DMS79 (cell line): Measurements from ENCODE around the gene CARM1.

Experiments
- DNase-seq: peaks from one replicate; lab custom pipeline; 2025; lab: John Stamatoyannopoulos, UW

Gene CARM1

GRCh38 chr19:10907925-10908324, 36.6 kb downstream of the CARM1 start:
- DNase-seq: no peak

DNA sequence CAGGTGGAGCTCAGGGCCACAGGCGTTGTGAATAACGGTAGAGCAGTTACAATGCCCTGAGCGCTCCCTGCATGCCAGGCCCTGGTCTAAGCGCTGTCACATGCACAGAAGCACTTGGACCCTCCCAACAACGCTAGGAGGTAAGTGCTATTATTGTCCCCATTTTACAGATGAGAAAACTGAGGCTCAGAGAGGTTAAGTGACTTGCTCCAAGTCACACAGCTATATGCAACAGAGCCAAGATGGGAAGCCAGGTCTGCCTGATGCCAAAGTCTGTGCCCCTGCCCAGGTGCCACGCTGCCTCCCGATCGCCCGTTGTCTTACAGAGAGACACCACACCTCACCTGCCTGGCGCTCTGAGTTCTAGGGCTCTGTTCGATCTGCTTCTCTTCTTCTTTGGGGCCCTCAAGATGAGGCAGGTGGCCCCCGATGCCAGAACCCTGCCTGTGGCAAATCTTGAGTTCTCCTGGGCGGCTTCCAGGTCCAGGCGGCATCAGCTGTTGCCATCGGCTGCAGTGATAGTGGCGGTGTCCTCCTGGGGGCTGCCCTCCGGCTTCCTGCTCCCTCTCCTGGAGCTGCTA, 37.1 kb downstream of the CARM1 start:
- DNase-seq: no peak

DNA sequence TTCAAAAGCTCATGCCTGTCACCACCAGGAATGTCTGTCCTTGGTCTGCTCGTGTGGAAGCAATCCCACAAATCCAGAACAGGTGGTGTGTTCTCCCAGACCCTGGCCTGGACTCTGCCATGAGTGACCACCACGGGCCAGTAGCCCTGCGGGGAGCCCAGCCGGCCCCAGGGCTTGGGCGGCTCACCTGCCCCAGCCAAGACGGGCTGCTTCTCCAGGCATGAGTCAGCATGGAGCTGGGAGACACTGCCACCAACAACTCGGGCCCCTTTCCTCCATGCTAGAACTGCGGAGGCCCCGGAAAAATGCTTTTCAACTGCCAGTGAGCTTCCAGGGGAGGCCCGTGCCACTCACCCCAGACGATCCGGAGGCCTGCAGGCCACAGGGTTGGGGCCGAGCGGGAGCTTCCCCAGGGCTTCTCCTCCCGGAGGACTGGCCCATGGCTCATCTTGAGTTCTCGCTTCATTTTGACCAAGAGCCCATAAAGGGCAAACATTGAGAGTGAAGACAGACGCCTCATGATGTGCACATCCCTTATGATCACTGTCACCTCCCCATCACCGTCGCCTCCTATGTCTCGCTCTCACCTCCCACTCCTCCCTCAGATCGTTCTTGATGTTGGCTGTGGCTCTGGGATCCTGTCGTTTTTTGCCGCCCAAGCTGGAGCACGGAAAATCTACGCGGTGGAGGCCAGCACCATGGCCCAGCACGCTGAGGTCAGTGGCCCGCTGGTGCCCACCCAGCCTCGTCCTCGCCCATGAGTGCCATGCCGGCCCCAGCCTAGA, 40.4 kb downstream of the CARM1 start:
- DNase-seq: no peak

DNA sequence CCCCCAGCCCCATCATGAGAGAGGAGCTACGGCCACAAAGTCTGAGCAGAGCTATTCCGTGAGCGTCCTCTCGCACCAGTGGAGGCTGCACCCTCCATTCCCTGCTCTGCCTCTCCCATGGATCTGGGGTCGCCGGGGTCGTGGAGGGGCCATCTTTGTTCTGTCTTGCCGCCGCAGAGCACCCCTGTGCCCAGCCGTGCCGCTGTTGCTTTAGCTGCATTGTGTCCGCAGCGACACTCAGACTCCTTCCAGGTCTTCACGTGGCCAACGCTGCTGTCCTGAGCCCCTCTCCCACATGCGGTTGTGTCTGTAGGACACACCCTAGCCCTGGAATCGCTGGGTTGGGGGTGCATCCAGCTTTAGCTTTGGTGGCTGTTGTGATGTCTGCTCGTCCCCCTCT, 41.3 kb downstream of the CARM1 start:
- no peak for DNase-seq

DNA sequence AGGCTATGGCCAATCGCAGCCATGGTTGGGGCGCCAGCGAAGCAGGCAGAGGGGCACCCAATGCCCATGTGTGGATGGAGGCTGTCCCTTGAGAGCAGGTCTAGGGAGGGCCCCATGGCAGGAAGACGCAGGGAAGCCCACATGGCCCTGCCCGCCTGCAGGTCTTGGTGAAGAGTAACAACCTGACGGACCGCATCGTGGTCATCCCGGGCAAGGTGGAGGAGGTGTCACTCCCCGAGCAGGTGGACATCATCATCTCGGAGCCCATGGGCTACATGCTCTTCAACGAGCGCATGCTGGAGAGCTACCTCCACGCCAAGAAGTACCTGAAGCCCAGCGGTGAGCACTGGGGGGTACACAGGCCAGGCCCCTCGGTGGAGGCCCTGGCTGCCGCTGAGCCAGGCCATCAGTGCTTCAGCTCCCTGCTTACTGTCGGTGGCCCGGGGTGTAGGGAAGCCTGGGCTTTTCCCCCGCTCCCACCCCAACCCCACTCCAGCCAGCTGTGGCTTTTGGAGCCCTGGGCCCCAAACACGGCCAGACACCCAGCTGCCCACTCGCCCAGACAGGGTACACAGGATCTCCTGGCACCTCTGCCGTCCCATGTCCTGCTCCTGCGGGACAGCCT, 42.5 kb downstream of the CARM1 start:
- DNase-seq: no peak

DNA sequence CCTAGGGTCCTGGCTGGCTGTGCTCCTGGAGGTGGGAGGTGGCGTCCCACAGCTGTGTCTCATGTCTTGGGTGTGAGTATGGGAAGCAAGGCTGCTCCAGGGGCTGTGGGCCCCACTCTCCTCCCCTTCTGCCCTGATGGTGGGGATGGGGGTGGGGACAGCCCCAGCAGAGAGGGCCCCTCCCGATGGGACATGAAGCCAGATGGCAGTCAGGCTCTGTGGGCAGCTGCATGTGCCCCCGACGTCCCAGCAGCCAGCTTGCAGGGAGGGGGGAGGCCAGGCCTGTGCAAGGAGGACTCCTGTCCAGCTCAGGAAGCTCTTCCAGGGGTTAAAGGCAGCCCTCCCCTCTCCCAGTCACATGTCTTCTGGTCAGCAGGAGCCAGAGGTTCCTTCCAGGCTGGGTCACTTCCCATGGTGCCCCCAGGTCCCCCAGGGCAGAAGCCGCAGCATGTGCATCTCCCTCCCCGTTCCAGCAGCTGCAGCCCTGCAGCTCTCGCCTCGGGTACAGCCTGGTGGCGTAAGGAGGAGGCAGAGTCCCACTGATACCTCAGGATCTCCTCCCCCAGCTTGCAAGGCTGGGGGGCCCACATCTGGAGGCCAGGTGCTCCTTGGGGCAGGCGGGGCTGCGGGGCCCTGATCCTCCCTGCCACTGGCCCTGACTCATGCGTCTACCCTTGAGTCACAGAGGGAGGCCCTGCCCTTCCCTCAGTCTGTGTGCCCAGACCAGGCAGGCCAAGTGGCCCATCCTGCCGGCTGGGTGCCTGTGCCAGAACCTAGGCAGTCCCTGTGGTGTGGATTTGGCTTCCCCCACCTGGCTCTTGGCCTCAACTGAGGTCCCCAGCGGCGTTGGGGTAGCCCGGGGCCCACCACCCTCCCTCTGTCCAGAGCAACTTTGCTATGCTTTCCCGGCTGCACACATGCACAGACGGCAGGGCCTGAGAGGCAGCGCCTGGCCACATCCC, 44.1 kb downstream of the CARM1 start:
- no peak for DNase-seq

GRCh38 chr19:10916602-10917001, 45.2 kb downstream of the CARM1 start:
- no peak for DNase-seq

DNA sequence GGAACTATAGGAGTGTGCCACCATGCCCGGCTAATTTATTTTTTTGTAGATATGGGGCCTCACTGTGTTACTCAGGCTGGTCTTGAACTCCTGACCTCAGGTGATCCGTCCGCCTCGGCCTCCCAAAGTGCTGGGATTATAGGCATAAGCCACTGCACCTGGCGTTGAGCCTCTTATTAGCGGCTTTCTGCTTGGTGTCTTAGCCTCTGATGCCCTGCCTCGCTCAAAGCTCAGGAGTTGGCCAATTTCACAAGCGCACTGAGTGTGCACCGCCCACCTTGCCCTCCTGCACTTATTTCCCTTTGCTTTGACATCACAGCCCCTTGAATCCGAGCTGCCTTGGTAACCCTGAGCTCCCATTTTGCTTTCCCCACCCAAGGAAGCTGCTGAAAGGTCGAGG, 47.0 kb downstream of the CARM1 start:
- DNase-seq: no peak

DNA sequence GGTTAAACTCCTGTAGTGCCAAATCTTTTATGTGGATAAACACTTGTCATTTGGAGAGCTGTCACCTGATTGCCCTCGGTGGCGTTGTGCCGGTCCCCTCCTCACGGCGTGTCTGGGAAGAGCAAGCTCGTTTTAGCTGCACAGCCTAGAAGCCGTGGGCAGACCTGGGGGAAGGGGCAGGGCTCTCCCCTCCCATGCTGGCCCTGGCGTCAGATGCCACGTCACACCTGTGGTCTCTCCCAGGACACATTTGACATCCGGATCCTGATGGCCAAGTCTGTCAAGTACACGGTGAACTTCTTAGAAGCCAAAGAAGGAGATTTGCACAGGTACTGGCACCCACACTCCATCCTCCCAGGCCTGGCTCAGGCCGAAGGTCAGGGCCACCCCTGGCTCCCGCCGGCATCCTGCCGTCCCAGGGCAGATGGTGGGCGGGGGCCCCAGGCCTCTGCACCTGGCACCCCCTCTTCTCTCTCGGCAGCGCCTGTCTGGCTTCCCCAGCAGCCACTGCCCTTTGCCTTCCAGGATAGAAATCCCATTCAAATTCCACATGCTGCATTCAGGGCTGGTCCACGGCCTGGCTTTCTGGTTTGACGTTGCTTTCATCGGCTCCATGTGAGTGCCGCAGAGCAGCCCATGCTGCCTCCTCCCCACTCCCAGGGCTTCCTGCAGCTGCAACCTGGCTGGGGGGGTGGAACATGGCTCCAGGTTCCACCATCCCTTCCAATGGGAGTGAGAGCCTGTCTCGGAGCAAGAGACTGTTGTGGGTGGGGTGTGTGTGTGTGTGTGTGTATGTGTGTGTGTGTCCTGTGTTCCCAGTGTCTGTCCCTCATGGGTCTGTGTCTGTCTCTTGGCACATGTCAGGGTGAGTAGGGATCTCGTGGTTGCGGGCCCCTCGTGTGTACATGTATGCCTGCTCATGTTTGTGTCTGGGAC, 48.3 kb downstream of the CARM1 start:
- DNase-seq: no peak

DNA sequence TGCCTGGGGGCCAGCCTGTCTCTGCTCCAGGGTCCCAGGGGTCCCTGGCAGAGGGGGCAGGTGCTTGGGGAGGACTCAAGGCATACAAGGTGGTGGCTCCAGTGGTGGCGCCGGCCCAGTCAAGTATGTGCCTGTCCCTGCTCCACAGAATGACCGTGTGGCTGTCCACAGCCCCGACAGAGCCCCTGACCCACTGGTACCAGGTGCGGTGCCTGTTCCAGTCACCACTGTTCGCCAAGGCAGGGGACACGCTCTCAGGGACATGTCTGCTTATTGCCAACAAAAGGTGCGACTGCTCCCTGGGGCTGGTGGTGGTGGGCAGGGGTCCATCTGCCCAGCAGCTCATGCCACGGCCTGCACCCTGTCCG, 48.9 kb downstream of the CARM1 start:
- no peak for DNase-seq

DNA sequence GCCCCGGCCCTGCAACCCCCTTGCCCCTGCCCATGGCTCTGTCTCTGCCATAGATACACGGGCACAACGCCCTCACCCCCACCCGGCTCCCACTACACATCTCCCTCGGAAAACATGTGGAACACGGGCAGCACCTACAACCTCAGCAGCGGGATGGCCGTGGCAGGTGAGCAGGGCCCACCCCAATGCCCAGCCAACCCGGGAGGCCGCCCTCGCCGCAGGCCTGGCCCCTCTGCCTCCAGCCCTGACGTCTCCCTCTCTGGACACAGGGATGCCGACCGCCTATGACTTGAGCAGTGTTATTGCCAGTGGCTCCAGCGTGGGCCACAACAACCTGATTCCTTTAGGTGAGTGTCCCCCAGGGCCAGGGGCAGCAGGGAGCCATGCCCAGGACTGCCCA, 49.4 kb downstream of the CARM1 start:
- DNase-seq: no peak

DNA sequence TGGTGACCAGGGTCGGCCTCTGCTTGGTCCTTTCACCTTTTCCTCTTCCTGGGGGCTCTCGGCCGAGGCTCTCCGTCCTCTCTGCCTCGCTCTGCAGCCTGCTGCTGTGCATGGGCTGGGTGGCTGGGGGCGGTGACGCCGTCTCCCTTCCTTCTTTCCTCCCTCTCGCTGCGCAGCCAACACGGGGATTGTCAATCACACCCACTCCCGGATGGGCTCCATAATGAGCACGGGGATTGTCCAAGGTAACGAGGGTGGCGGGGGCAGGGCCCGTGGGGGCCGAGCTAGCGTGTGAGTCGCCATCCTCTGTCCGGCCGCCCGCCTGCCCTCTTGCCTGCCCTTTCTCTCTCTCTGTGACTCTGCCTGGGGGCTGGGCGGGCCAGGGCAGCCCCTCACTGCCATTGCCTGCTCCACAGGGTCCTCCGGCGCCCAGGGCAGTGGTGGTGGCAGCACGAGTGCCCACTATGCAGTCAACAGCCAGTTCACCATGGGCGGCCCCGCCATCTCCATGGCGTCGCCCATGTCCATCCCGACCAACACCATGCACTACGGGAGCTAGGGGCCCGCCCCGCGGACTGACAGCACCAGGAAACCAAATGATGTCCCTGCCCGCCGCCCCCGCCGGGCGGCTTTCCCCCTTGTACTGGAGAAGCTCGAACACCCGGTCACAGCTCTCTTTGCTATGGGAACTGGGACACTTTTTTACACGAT, 50.0 kb downstream of the CARM1 start:
- no peak for DNase-seq

- no peak for DNase-seq
These were observed 50.7 kb downstream of the CARM1 start for GRCh38 chr19:10921910-10922637.

DNA sequence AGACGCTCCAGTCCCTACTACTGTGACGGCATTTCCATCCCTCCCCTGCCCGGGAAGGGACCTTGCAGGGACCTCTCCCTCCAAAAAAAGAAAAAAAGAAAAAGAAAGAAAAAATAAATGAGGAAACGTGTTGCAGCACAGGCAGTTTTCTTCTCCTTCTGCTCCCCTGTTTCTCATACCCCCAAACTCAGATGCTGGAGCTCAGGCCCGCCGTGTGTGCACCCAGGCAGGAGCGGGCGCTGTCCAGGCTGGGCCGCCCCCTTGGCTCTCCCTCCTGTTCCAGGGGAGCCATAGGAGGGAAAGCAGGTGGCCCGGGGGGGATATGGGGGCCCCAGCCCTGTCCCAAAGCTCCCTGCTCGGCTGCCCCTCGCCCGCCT, 51.3 kb downstream of the CARM1 start:
- no peak for DNase-seq

- DNase-seq: no peak
These were observed 52.1 kb downstream of the CARM1 start for GRCh38 chr19:10923260-10924112.

DNA sequence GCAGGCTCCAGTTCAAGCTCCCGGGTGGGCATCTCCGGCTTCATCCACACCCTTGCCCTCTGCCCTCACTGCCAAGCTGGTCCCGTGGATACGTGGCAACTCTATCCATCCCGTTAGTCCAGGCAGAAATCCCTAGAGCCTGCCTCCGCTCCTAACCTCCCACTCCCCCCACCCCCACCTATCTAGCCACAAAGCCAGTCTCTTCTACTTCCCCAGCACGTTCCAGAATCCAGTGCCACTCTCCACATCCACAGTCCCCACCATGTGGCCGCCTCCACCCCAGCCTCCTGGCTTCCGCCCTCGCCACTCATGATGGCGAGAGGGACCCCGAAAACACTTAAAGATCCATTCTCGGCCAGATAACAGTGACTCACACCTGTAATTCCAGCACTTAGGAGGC, 53.2 kb downstream of the CARM1 start:
- DNase-seq: no peak

- DNase-seq: no peak
These were observed 56.6 kb downstream of the CARM1 start for GRCh38 chr19:10927730-10928562.
